NCI-H1930 (cell line): ENCODE data around the gene PDHB.
"Not testable (repeated sequence)": the region's sequence is repeated elsewhere in the genome, so short reads cannot be mapped to it uniquely, and the experiment has no call there.

Experiments
- DNase-seq, 2 experiments: peaks; one replicate each; lab custom pipeline; 2025; lab: John Stamatoyannopoulos, UW

PDHB gene

GRCh38 chr3:58433400-58434167 is at the start of gene PDHB:
Gene PDHB, minus strand, starts transcription at chr3:58433832. Its CDS starts 23 bp downstream, at chr3:58433809.
- peak; percentile 75 to 78 for DNase-seq

- no peak for DNase-seq
These were observed 49.4 kb upstream of the PDHB start for GRCh38 chr3:58482917-58483636.

- no peak for DNase-seq
These were observed 46.7 kb upstream of the PDHB start for GRCh38 chr3:58480309-58480708.

GRCh38 chr3:58478781-58479180 is 45.1 kb upstream of the PDHB start:
- DNase-seq = no peak

GRCh38 chr3:58474967-58475578 is 41.4 kb upstream of the PDHB start:
- no peak for DNase-seq

- no peak for DNase-seq
These were observed 40.8 kb upstream of the PDHB start for GRCh38 chr3:58474348-58474911.

- no peak for DNase-seq
These were observed 39.6 kb upstream of the PDHB start for GRCh38 chr3:58473275-58473674.

- DNase-seq = peak; percentile 17 to 69
These were observed 37.6 kb upstream of the PDHB start for GRCh38 chr3:58471025-58471887.

- no peak for DNase-seq
These were observed 36.9 kb upstream of the PDHB start for GRCh38 chr3:58470363-58471024.

- DNase-seq = no peak
These were observed 35.5 kb upstream of the PDHB start for GRCh38 chr3:58469096-58469495.

- no peak for DNase-seq
These were observed 33.4 kb upstream of the PDHB start for GRCh38 chr3:58466899-58467563.

GRCh38 chr3:58464866-58465265 is 31.2 kb upstream of the PDHB start:
- DNase-seq = no peak

- no peak for DNase-seq
These were observed 30.3 kb upstream of the PDHB start for GRCh38 chr3:58463942-58464271.

GRCh38 chr3:58463181-58463941 is 29.7 kb upstream of the PDHB start:
- DNase-seq = peak; percentile 11 to 42

- DNase-seq = no peak
These were observed 29.2 kb upstream of the PDHB start for GRCh38 chr3:58462829-58463180.

- no peak for DNase-seq
These were observed 25.5 kb upstream of the PDHB start for GRCh38 chr3:58459160-58459559.

- DNase-seq = peak in 1 of 2 experiments; percentile 13
These were observed 18.5 kb upstream of the PDHB start for GRCh38 chr3:58452176-58452575.

- DNase-seq = no peak
These were observed 8.2 kb upstream of the PDHB start for GRCh38 chr3:58441514-58442450.

GRCh38 chr3:58440996-58441355 is 7.3 kb upstream of the PDHB start:
- not testable (repeated sequence) for DNase-seq
